Spleen (tissue), 7 donors: ENCODE results near the gene PRXL2B.

Experiments
- CTCF ChIP-seq, 11 experiments: fragments of 200-600 bp in 7 of 11; fragments of 450-650 bp in 4 of 11; sonication (generic) in 4 of 11; IDR thresholded peaks in 8 of 11; conservative IDR thresholded peaks in 3 of 11; 1 replicate in 7 of 11; 2 replicates in 4 of 11; pipeline versions ENCODE4 v1.4.0 to v1.8.0; 2016 to 2021; ENCODE audit warnings: antibody characterized with exemption in 11 of 11, inconsistent platforms in 4 of 11, mild to moderate bottlenecking in 1 of 11
- POLR2AphosphoS5 ChIP-seq, 3 donors: sonication (generic); formaldehyde crosslinking; IDR thresholded peaks; one replicate each; pipeline ENCODE4 v1.5.1; 2017; ENCODE audit warnings: antibody characterized with exemption in 3 of 3
- donor health status: DM: no; HTN: no; CAD: no; lungs with moderate emphysema.
- donor health status: DM: no; HTN: no; CAD: no.
- donor health status: DM: no; HTN: no; CAD: no.

GRCh38 chr1:2624735-2625300 is 38.2 kb downstream of the PRXL2B start:
- TF ChIP-seq POLR2AphosphoS5 (IDR thresholded peaks at IDR 0.05) (no peak), CTCF (IDR thresholded peaks at IDR 0.05 in 8 of 11, conservative IDR thresholded peaks at IDR 0.05 in 3 of 11) (no peak)
